Medulla oblongata (tissue), 1 donor: ENCODE results near the gene ZNF724.

Source experiments
- DNase-seq: peaks from one replicate; pipeline ENCODE4 v3.0.0-alpha.2; 2015; ENCODE audit errors: extremely low spot score

ZNF724 gene

GRCh38 chr19:23241419-23241818 lies 8.8 kb downstream of the ZNF724 start:
- no peak for DNase-seq

DNA sequence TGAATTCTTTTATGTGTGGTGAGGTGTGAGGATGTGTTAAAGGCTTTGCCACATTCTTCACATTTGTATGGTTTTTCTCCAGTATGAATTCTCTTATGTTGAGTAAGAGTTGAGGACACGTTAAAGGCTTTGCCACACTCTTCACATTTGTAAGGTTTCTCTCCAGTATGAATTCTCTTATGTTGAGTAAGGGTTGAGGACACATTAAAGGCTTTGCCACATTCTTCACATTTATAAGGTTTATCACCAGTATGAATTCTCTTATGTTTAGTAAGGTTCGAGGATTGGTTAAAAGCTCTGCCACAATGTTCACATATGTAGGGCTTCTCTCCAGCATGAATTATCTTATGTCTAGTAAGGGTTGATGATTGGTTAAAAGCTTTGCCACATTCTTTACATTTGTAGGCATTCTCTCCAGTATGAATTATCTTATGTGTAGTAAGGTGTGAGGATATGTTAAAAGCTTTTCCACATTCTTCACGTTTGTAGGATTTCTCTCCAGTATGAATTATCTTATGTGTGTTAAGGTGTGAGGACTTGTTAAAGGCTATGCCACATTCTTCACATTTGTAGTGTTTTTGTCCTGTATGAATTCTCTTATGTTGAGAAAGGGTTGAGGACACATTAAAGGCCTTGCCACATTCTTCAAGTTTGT lies 27.1 kb downstream of the ZNF724 start:
- no peak for DNase-seq

DNA sequence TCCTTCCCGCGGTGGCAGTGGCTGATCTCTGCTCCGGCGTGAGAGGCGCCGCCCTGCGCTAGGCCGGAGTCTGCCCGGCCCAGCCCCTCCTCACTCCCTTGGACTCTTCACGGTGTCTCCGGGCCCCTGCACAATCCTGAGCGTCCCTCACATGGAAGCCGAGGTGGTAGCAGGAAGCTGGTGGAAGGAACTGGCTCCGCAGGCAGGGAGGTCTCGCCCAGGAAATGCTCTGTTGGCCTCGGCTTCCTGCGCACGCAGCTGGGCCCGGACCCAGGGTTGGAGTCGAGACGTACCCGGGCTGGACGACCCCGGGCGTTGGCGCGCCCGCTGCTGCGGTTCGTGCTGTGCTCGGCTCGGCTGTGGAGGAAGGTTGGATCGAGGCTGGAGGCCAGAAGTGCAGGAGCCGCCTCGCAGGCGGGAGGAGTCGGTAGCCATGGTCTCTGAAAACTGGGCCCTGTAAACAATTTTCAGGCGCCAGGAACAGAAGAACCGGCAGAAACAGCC lies 46.3 kb downstream of the ZNF724 start:
- DNase-seq, result no peak

DNA sequence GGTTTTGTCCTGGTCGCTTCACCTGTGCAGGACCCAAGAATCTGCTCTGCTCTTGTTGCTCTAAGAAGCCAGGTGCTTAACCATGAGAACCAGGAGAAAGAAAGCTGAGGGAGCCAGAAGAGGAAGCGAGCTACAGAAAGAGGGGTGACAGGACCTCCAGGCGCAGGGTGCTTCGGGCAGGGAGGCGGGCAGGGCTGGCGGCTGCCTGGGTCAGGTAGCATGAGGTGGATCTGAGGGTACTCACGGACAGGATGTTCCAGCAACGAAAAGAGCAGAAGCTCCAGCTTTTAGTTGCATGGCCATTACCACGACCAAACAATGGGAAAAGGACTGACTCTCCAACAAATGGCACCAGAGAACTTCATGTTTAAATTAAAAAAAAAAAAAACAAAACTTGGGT lies 59.9 kb downstream of the ZNF724 start:
- DNase-seq, result no peak

- DNase-seq, result no peak
Measured at GRCh38 chr19:23183251-23183650, 66.9 kb downstream of the ZNF724 start.
